CD4-positive, alpha-beta T cell treated with Interleukin-12 subunit alpha and Interleukin-12 subunit beta, for 1 hour (primary cell): ENCODE results near the gene MRPL47.
"Not testable (repeated sequence)": the region's sequence is repeated elsewhere in the genome, so short reads cannot be mapped to it uniquely, and the experiment has no call there.

Experiments used
- DNase-seq: peaks from one replicate; pipeline ENCODE4 v3.0.0-alpha.2; 2020

The MRPL47 gene

GRCh38 chr3:179604321-179605078, at the start of gene MRPL47, which contains the start of gene NDUFB5:
TSS of gene MRPL47 (minus strand) at chr3:179604638. CDS start at chr3:179604624, 14 bp downstream.
TSS of gene NDUFB5 (plus strand) at chr3:179604794. CDS start at chr3:179604816, 22 bp downstream.
- peak; percentile 94 for DNase-seq

- peak; percentile 62 for DNase-seq
These were observed 48.8 kb upstream of the MRPL47 start for GRCh38 chr3:179653096-179653797.

- DNase-seq, result peak; percentile 66
These were observed 48.1 kb upstream of the MRPL47 start, which contains the start of gene USP13 for GRCh38 chr3:179652447-179653095. TSS of gene USP13 (plus strand) at chr3:179653040. CDS start at chr3:179653226, 186 bp downstream.

GRCh38 chr3:179651687-179652446, 47.4 kb upstream of the MRPL47 start:
- DNase-seq, result no peak

- DNase-seq, result no peak
These were observed 41.7 kb upstream of the MRPL47 start for GRCh38 chr3:179646177-179646576.

GRCh38 chr3:179643837-179644236, 39.4 kb upstream of the MRPL47 start:
- DNase-seq, result not testable (repeated sequence)

GRCh38 chr3:179642871-179643270, 38.4 kb upstream of the MRPL47 start:
- DNase-seq, result no peak

GRCh38 chr3:179640469-179640868, 36.0 kb upstream of the MRPL47 start:
- DNase-seq, result no peak

- DNase-seq, result no peak
These were observed 26.5 kb upstream of the MRPL47 start for GRCh38 chr3:179630753-179631451.

GRCh38 chr3:179624451-179624850, 20.0 kb upstream of the MRPL47 start:
- no peak for DNase-seq

- no peak for DNase-seq
These were observed 17.6 kb upstream of the MRPL47 start for GRCh38 chr3:179622023-179622422.

- no peak for DNase-seq
These were observed 11.2 kb upstream of the MRPL47 start for GRCh38 chr3:179615458-179616173.

GRCh38 chr3:179613807-179614206, 9.4 kb upstream of the MRPL47 start:
- DNase-seq, result no peak

- no peak for DNase-seq
These were observed 5.6 kb upstream of the MRPL47 start for GRCh38 chr3:179610066-179610465.

- peak; percentile 44 for DNase-seq
These were observed 4.7 kb upstream of the MRPL47 start for GRCh38 chr3:179608931-179609720.

GRCh38 chr3:179606534-179607085, 2.2 kb upstream of the MRPL47 start:
- no peak for DNase-seq

GRCh38 chr3:179603831-179604230, 607 bp downstream of the MRPL47 start:
- no peak for DNase-seq

- DNase-seq, result no peak
These were observed 1.1 kb downstream of the MRPL47 start for GRCh38 chr3:179603321-179603720.

- DNase-seq, result no peak
These were observed 4.9 kb downstream of the MRPL47 start for GRCh38 chr3:179599531-179599930.

- no peak for DNase-seq
These were observed 13.1 kb downstream of the MRPL47 start for GRCh38 chr3:179591313-179591712.
